DMS53 treated with DMSO at 0.1 percent for 48 hours (cell line): ENCODE data around the gene CAMLG.
"Not testable (repeated sequence)": the region's sequence is repeated elsewhere in the genome, so short reads cannot be mapped to it uniquely, and the experiment has no call there.

Experiments used
- DNase-seq: peaks from one replicate; lab custom pipeline; 2025; ENCODE audit not compliant: unreplicated experiment; lab: John Stamatoyannopoulos, UW

The CAMLG gene

DNA sequence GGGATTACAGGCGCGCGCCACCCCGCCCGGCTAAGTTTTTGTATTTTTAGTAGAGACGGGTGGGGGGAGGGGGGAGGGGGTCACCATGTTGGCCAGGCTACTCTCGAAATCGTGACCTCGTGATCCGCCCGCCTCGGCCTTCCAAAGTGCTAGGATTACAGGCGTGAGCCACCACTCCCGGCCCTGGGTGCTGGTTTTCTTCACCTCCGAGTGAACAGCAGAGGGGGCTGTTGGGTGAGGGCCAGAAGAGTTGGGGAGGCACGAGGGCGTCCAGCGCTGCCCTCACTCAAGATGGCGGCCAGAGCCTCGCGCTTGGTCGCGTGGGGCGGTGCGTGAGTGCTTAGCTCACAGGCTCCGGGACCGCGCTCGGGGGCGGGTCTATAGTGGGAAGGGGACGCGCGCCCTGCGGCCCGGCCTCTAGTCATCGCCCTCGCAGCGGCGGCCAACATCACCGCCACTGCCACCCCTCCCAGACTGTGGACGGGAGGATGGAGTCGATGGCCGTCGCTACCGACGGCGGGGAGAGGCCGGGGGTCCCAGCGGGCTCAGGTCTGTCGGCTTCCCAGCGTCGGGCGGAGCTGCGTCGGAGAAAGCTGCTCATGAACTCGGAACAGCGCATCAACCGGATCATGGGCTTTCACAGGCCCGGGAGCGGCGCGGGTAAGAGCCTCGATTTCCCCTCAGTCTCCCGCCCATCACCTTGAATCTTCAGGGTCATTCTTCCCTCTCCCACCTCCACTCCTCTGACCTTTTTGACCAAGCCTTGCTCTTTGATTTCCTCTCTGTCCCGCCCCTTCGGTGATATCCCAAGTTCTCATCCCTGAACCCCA lies at the start of gene CAMLG:
Gene CAMLG, plus strand, starts transcription at position 416 of the 830 bp plus-strand sequence. Its CDS starts 73 bp downstream, at position 489.
- peak; percentile 95 for DNase-seq

DNA sequence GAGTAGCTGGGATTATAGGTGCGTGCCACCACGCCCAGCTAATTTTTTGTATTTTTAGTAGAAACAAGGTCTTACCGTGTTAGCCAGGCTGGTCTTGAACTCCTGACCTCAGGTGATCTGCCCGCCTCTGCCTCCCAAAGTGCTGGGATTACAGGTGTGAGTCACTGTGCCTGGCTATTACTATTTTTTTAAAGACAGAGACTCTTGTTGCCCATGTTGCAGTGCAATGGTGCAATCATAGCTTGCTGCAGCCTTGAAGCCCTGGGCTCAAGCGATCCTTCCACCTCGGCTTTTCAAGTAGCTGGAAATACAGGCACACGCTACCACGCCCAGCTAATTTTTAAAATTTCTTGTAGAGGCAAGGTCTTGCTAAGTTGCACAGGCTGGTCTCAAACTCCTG lies 48.2 kb upstream of the CAMLG start:
- not testable (repeated sequence) for DNase-seq

DNA sequence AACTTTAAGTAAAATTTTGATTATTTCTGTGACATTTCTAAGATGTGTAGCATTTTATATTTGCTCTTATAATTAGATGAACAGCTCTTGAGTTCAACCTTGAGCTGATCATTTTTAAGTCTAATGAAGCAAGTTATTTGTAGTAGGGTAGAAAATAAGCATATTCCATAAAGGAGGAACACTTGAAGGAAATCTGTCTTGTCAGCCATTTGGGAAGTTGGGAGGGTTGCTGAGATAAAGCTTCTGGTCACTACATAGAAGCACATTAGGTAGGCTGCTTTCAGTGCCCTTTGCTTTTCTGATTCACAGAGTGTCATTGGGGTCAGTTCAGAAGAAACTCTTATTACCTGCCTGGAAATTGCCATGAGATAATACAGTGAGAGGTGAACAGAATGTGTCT lies 45.6 kb upstream of the CAMLG start:
- no peak for DNase-seq

DNA sequence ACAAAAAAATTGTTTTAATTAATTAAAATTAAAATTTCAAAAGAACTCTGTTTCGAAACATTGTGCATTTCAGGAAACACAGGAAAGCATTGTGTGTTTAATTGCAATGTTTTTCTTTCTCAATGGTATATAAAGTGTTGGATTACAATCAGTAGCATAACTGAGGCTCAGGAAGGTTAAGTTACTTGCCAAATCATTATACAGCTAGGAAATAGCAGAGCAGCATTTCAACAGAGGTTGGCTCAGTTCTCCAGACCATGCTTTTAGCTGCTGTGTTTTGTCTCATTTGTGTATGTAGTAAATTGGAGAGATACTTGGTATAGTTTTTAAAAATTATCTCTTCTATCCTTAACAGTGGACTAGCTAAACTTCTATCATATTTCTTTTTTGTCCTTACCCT lies 30.0 kb upstream of the CAMLG start:
- no peak for DNase-seq

DNA sequence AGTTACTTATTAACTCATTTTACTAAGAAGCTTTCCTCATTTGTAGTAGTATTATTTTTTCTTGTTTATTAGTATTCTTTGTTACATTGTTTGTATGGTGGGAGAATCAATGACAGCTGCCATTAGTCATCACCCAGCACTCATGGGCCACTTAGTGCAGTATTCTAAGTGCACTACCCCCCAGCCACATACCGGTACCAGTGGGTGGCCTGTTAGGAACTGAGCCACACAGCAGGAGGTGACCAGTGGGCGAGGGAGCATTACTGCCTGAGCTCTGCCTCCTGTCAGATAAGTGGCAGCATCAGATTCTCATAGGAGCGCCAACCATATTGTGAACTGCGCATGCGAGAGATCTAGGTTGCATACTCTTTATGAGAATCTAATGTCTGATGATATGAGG lies 24.2 kb upstream of the CAMLG start:
- DNase-seq, result no peak

DNA sequence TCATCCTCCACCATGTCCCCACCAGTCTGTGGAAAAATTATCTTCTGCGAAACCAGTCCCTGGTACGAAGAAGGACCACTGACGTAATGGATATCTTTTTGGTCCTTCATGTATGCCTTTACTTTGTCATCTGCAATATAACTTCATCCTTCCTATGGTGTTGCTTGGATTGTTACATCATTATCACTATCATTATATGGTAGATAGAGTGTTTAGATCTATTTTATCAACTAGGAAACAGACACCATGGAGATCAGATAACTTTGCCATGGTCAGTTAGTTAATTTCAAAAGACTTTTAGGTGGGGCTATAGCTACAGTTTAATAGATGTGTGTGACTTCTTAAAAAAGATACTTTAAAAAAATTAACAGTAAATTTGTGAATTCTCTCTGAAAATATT lies 23.8 kb upstream of the CAMLG start:
- no peak for DNase-seq

DNA sequence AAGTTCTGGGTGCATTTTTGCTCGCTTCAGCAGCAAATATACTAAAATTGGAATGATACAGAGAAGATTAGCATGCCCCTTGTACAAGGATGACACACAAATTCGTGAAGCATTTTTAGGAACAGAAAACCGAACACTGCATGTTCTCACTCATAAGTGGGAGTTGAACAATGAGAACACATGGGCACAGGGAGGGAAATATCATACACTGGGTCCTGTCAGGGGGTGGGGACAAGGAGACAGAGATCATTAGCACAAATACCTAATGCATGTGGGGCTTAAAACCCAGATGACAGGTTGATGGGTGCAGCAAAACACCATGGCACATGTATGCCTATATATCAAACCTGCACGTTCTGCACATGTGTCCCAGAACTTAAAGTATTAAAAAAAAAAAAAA lies 22.9 kb upstream of the CAMLG start:
- DNase-seq, result not testable (repeated sequence)

DNA sequence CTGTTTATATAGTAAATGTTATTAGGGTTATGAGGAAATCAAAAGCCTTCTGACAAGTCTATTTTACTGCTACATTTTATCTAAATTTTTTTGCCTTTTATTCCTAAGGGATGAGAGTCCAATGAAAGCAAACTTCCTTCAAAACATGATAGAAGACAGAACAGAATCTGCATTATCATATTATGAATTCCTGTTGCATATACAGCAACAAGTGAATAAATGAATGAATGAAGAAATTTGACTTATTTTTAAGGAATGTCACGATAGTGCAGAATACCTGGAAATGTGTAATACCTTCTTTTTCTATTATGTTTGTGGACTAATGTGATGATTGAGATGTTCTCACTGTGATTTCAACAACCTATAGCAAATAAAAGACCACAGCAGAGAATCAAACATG lies 13.5 kb upstream of the CAMLG start:
- no peak for DNase-seq

DNA sequence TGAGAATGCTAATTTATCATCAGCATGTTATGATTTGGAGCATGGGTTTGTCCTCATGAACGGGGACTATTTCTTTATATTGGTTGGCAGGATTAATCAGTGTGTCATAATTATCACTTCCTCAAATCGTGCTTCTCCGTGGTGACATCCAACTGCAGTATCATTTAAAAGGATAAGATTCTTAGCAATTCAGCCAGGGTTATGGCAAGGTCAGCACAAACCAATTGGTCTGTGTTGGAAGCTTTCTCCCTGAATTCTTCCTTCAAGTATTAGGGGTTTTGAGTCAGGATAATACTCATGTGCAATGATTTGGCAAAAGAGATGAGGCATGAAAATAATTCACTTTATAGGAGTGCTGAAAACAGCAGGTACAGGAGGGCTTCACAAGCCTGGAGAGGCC lies 5.5 kb upstream of the CAMLG start:
- DNase-seq, result no peak

DNA sequence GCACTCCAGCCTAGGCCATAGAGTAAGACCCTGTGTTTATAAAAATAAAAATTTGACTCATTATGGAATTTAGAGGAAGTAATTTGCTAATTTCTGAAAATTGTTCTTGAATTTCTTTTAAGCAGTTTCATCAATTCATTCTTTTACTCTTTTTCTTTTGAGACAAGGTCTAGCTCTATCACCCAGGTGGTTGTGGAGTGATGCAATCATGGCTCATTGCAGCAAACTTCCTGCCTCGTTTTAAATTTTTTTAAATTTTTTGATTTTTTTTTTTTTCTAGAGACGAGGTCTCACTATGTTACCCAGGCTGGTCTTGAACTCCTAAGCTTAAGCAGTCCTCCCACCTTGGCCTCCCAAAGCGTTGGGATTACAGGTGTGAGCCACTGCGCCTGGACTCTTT lies 3.1 kb upstream of the CAMLG start:
- DNase-seq, result no peak

DNA sequence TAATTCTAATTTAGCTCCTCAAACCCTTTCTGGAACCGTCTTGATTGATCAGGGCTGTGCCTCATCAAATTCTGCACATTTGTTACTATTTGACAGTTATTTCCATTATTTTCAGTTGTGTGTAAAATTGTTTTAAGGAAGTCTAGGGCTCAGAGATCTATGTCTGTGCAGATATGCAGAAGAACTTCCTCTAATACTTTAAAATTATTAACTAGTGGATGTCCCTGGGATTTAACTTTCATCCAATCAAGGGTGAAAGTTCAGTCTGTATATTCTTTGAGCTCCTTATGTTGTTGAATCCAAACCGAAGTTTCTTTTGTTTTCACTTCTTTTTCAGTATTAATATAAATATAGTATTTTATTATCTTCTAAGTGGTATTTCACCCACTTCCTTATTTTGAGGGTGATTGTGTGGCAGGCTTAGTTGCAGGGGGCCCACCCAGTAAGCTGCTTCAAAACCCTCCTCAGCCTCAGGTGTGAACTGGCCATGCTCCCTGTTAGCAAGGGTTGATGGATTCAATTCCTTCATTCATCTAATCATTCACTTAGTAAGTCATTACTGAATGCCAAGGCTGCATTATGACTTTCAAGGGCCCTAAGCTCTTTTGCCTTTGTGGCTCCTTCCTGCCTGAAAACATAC lies 2.1 kb upstream of the CAMLG start:
- DNase-seq, result no peak

DNA sequence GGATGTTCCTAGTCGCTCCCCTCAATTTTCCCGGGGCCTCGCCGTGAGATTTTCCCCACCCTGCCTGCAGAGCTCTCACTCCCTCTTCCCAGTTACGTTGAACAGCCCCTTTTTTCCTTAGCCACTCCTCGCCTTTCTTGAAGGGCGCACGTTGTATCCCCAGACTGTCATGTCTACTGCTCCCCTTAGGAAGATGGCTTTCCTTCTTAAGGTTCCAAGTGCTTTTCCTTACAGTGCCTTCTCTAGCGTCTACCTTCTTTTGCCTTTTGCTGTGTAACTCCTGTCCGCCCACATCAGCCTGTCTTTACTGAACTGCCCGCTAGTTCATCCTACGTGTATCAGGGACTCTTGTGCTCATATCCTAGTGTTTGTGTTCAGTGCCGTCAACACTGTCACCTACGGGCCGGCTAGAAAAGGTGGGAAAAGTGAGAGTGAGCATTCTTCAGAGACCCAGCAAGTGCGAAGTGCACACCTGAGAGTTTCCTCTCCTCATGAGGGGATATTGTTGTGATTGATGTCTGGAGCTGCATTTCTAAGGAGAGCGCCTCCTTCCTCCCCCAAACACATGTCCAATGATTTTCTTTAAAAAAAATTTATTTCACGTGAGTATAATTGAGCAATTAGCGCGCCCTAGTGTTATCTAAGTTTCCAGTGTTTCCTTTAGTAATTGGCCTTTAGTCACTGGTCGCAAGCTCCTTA lies 764 bp downstream of the CAMLG start:
- peak; percentile 42 for DNase-seq

DNA sequence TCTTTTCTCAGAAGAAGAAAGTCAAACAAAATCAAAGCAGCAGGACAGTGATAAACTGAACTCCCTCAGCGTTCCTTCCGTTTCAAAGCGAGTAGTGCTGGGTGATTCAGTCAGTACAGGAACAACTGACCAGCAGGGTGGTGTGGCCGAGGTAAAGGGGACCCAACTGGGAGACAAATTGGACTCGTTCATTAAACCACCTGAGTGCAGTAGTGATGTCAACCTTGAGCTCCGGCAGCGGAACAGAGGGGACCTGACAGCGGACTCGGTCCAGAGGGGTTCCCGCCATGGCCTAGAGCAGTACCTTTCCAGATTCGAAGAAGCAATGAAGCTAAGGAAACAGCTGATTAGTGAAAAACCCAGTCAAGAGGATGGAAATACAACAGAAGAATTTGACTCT lies 2.7 kb downstream of the CAMLG start:
- DNase-seq, result no peak

DNA sequence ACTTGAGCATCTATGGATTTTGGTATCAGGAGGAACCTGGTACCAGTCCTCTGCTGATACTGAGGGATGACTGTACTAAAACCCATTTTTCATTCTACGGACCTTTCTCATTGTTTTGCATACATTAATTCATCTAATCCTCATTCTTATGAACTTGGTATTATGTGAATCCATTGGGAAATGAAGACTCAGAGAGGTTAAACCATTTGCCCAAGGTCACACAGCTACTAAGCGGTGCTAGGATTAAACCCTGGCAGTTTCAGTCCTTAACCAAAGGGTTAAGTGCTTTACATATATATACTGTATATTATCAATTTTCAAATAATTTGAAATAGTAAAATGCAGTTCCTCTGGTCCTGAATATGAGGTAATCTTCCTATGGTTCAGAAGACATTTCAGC lies 3.8 kb downstream of the CAMLG start:
- no peak for DNase-seq

DNA sequence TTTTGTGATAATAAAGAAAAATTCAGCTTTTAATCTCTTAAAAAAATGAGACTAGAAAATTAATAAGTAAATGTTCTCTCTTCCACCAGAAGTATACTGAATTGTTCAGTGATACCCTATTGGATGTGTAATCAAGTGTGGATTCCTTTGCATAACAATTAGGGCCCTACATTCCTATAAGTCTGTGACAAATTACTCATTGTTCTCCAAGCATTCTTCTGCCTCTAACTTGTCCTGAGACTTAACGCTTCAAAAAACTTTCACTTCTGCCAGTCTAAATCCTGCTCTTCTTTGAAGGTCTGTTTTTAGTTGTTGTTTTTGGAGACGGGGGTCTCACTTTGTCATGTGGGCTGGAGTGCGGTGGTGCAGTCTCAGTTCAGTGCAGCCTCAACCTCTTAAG lies 11.1 kb downstream of the CAMLG start:
- DNase-seq, result no peak

DNA sequence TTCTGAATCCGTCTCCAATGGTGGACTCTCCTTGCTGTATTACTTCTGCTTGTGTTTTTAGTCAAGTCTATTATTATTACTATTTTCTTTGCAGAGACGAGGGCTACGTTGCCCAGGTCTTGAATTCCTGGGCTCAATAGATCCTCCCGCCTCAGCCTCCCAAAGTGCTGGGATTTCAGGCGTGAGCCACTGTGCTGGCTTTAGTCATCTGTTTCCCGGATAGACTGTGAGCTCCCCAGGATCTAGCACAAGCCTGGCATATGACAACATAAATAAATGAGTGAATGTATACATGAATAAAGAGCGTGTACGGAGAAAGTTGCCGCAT lies 19.8 kb downstream of the CAMLG start:
- DNase-seq, result no peak

DNA sequence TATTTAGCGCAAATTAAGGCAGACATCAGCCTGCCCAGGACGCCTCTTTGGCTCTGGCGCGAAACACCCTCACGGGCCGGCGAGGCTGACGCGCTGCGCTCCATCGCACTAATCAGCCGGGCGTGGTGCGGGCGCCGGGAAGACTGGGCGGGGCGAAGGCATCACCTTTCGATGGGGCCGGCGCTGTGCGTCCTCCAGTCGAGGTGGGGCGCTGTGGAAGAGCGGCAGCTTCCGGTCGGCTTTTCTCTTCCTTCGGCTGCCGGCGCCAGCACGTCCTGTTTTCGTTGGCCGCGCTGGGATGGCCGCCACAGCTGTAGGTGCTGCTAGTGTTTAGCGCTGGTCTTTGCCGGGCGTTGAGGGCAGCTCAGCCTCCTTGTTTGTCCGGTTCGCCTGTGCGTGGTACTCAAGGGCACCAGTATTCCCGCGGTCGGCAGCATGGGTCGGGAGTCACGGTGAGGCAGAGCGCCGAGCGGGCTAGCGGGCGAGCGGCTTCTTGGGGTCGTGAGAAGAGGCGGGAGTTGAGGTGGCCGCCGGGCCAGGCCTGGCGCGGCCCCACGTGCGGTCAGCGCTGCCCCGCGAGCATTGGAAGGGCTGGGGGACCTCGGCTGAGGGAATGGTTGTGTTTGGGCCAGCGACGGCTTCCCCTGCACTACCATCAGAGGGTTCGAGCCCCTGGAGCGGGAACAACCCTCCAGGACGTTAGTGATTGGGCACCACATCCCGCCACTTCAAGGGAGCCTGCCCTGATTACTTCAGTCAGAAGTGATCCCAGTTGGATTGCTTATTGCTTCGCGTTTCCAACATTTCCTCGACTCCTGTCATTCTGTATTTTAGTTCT lies 20.4 kb downstream of the CAMLG start, which contains the start of gene DDX46:
Gene DDX46, plus strand, starts transcription at position 276 of the 838 bp plus-strand sequence. Its CDS starts 160 bp downstream, at position 436.
- peak; percentile 88 for DNase-seq

DNA sequence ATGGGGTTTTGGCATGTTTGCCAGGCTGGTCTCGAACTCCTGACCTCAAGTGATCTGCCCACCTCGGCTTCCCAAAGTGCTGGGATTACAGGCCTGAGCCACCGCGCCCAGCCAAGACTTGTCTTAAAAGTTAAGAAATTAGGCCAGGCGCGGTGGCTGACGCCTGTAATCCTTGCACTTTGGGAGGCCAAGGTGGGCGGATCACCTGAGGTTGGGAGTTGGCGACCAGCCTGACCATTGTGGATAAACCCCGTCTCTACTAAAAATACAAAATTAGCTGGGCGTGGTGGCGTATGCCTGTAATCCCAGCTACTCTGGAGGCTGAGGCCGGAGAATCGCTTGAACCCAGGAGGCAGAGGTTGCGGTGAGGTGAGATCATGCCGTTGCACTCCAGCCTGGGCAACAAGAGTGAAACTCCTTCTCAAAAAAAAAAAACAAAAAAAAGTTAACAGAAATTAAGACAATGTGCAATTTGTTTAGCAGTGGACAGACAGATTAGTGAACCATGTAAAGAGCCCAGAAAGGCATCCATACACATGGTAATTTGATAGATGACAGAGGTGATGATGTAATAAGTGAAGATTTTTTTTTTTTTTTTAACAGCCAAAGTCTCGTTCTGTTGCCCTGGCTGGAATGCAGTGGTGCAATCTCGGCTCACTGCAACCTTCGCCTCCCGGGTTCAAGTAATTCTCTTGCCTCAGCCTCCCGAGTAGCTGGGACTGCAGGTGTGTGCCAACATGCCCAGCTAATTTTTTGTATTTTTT lies 29.4 kb downstream of the CAMLG start:
- not testable (repeated sequence) for DNase-seq

DNA sequence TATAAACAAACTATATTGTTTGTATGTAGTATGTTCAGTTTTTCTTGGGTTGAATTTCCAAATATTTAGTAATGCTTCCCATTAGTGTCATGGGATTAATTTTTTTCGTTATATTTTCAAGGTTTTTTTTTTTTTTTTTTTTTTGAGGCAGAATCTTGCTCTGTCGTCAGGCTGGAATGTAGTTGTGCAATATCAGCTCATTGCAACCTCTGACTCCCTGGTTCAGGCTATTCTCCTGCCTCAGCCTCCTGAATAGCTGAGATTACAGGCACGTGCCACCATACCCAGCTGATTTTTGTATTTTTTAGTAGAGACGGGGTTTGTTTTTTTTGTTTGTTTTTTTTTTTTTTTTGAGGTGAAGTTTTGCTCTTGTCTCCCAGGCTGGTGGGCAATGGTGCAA lies 30.9 kb downstream of the CAMLG start:
- DNase-seq, result no peak

DNA sequence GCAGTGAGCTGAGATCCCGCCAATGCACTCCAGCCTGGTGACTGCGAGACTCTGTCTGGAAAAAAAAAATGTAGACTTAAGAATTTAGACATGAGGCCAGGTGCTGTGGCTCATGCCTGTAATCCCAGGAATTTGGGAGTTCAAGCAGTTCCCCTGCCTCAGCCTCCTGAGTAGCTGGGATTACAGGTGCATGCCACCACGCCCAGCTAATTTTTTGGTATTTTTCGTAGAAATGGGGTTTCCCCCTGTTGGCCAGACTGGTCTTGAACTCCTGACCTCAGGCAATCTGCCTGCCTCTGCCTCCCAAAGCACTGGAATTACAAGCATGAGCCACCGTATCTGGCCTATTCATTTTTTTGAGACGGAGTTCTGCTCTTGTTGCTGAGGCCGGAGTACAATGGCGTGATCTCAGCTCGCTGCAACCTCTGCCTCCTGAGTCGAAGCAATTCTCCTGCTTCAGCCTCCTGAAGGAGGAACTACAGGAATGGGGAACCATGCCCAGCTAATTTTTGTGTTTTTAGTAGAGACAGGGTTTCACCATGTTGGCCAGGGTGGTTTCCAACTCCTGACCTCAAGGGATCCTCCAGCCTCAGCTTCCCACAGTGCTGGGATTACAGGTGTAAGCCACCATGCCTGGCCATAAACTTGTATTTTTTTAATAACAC lies 34.2 kb downstream of the CAMLG start:
- DNase-seq, result no peak
